IPS-18c (cell line): Measurements from ENCODE around the gene LARP4B.
"Not testable (repeated sequence)": the region's sequence is repeated elsewhere in the genome, so short reads cannot be mapped to it uniquely, and the experiment has no call there.

ENCODE experiments used
- H3K4me3 ChIP-seq: 2 replicates; pipeline ENCODE4 v1.7.0; 2013; ENCODE audit warnings: low read depth, mild to moderate bottlenecking, low read length, moderate library complexity; ENCODE audit not compliant: insufficient read depth
- H3K9me3 ChIP-seq: one replicate; pipeline ENCODE4 v1.6.1; 2013; ENCODE audit warnings: mild to moderate bottlenecking, low read length, moderate library complexity; ENCODE audit not compliant: control insufficient read depth, insufficient read depth

The LARP4B gene

DNA sequence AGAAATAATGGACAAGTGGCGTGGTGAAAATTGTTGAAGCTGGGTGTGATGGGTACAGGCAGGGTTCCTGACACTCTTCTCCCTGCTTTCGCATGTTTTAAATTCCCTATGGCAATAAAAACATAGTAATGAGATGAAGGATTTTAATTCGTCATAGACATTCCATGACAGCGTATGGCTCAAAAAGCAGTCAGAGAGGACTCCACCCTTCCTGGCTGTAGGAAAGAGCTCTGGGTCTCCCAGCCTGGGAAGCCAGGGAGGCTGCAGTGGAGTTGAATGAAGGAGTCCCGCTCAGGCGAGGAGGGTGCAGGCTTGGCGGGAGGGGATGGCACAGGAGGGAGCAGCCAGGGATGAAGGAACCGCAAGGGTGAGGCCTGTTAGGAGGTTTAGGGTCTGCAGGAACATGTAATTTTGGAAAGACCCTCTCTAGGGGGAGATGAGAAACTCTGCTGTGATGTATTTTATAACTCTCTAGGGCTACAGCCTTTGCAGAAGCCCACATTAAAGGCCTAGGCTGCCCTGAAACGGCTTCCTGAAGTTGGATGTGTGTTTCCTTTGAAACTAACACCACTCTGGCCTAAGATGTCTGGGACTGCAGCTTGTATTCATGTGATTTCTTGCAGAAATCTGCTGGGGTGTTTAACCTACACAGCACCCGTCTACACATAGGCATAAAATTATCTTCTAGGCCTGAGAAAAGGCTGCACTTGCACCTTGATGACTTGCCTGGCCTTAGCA is 7.6 kb upstream of the LARP4B start:
- H3K4me3 ChIP-seq: no peak overlapping the region

DNA sequence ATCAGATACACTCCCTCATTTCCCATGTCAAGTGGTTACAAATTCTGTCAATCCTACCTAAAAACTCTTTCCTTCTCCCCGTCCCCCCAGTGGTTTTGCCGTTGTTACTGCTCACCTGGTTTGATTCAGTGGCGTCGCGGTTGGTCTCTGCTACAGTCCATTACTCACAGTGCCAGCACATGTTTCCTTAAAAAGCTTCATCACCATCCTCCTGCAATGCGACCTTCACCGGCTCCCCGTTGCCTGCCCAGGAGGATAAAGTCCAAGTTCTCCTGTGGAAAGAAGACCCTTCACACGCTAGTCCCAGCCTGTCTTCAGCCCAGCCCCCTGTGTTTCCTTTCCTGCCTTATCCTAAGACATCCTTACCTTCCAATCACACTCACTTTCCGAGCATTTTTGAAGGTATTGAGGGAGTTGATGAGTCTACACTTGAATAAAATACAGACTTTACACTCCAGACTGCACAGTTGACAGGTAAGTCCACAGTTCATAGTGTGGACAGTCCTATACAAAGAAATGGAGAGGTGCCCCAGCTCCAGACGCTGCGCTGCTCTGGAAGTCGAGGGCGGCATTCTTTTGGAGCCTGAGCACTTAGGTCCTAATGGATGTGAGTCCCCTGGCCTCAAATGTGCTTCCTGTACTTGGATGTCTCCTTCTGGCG is 3.4 kb upstream of the LARP4B start:
- Histone ChIP-seq H3K4me3 (no peak overlapping the region), H3K9me3 (no peaks in the 10 kb centered on the region)

More for the DNA sequence above, 7.6 kb upstream of the LARP4B start:
- H3K9me3 ChIP-seq: no peaks in the 10 kb centered on the region

DNA sequence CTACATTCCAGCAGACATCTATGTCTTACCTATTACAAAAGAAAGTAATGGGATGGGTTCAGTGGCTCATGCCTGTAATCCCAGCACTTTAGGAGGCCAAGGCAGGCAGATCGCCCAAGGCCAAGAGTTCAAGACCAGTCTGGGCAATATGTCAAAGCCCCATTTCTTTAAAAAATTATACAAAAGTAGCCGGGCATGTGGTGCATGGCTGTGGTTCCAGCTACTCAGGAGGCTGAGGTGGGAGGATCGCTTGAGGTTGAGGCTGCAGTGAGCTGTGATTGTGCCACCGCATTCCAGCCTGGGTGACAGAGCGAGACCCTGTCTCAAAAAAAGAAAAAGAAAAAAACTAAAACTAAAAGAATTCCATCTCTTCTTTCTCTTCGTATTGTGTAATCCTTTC is 2.7 kb upstream of the LARP4B start:
- H3K9me3 ChIP-seq: not testable (repeated sequence)

DNA sequence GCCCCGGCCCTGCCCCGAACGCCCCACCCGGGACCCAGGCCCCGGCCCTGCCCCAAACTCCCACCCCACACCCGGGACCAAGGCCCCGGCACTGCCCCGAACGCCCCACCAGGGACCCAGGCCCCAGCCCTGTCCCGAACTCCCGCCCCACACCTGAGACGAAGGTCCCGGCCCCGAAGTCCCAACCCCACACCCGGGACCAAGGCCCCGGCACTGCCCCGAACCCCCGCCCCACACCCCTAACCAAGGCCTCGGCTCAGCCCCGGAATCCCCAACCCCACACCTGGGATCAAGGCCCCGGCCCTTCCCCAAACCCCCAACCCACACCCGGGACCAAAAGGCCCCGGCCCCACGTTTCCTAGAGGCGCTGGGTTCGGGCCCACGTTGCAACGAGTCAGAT is 1.1 kb upstream of the LARP4B start:
- no peaks in the 10 kb centered on the region for H3K9me3 ChIP-seq
- no peak overlapping the region for H3K4me3 ChIP-seq

More for the DNA sequence above, 2.7 kb upstream of the LARP4B start:
- H3K4me3 ChIP-seq: not testable (repeated sequence)

DNA sequence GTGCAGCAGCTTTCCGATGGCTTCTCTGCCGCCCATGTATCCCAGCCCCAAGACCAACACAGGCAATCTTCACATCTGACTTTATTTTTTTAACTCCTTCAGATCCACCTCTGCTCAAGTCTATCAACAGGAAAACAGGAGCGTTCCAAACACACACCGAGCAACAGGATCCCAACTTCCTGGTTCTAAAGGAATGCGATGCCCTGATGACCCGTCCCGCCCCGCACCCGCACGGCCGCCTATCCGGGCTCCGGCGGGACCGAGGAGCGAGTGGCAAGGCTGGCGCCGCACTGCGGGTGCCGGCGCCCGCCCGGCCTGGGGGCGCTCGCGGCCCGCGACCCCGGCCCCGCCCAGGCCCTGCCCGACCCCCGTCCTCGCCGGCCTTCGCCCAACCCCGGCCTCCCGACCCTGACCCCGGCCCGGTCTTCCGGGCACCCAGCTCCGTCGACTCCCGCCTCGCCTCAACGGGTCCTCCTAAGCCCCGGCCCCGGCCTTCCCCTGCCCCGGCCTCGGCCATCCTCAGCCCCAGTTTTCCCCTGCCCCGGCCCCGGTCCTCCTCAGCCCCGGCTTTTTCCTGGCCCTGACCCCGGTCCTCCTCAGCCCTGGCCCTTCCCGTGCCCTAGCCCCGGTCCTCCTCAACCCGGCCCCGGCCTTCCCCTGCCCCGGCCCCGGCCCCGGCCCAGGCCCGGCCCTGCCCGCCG is 730 bp downstream of the LARP4B start:
- H3K9me3 ChIP-seq: no peaks in the 10 kb centered on the region
- H3K4me3 ChIP-seq: peak overlapping the region; percentile 69

DNA sequence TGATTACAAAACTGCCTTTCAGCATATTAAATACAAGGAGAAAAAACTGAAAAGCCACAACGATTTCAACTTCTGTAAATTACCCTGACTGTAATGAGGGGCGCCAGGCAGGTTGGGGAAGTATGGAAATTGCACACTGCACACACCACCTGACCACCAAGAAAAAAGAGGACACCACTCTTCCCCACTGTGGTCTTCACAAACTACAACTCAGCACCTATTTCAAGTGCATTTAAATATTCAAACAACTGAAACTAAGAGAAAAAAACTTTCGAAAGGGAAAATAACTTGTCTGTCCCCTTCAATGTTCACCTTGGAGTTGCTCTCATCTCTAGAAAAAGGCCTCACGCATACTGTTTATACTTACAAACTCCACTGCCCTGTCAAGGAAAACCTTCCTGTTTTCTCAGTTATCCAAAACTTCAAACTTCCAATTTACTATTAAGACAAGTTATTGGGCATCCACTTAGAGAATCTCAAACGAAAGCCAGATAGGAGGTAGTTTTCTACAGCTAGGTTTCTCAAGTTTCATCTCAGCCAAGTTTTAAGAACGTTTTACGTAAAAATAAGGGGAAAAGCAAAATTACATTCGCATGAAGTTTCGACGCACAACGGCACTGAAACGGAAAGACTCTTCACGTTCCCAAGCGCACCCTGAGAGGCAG is 1.4 kb downstream of the LARP4B start:
- no peaks in the 10 kb centered on the region for H3K9me3 ChIP-seq

GRCh38 chr10:927131-927530 is 4.4 kb downstream of the LARP4B start:
- H3K4me3 ChIP-seq: no peak overlapping the region
- H3K9me3 ChIP-seq: no peaks in the 10 kb centered on the region

More for the DNA sequence above, 1.4 kb downstream of the LARP4B start:
- H3K4me3 ChIP-seq: peak overlapping the region; percentile 69

DNA sequence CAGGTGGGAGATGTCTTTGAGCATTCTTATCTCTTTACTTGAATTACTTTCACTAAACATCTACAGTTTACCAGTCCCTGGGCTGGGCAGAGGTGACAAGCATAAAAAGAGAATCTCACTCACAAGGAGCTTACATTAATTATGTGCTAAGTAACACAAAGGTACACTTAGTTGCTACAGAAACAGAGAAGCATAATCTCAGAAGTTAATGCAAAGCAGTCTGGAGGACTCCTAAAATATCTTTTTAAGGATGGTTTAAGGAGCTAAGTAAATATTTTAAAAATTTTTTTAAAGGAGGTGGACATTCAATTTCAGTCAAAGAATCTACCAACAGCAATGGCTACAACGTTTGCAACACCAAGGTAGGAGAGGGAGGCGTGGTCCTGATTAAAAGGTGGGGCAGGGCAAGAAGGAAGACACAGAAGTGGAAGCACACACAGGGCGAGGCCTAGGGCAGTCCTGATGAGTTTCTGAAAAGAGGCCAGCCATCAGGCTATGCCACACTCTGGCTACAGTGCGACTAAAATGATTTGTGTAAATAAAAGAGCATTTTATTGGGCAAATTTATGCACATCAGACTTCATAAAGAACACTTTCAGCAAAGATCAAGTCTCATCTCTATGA is 5.3 kb downstream of the LARP4B start:
- H3K4me3 ChIP-seq: no peak overlapping the region
- no peaks in the 10 kb centered on the region for H3K9me3 ChIP-seq

GRCh38 chr10:924524-924859 is 7.0 kb downstream of the LARP4B start:
- Histone ChIP-seq H3K4me3 (no peak overlapping the region), H3K9me3 (no peaks in the 10 kb centered on the region)

DNA sequence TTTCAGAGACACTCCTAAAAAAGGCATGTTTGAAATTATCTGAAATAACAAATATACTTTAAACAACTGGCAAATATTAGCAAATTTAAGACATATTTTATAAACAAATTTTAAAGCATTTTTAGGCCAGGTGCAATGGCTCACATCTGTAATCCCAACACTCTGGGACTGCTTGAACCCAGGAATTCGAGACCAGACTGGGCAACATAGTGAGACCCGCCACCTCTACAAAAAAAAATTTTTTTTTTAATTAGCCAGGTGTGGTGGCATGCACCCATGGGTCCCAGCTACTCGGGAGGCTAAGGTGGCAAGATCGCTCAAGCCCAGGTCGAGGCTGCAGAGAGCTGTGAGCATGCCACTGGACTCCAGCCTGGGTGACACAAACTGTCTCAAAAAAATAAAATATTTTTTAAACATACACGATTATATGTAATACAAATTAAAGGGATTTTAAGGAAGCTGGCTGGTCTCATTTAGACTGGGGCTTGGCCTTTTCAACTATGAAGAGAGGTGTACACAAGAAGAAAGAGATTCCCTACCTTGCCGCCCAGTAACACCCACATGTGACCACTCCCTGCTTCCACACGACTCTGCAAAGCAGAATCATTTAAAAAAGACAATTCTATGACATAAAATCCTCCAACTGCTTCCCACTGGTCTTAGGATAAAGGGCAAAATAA is 7.5 kb downstream of the LARP4B start:
- H3K9me3 ChIP-seq: no peaks in the 10 kb centered on the region
- H3K4me3 ChIP-seq: no peak overlapping the region

- H3K9me3 ChIP-seq: no peaks in the 10 kb centered on the region
- H3K4me3 ChIP-seq: no peak overlapping the region
These were observed 9.8 kb downstream of the LARP4B start for GRCh38 chr10:921471-922414.

GRCh38 chr10:920450-920849 is 11.1 kb downstream of the LARP4B start:
- Histone ChIP-seq H3K9me3 (no peaks in the 10 kb centered on the region), H3K4me3 (no peak overlapping the region)

DNA sequence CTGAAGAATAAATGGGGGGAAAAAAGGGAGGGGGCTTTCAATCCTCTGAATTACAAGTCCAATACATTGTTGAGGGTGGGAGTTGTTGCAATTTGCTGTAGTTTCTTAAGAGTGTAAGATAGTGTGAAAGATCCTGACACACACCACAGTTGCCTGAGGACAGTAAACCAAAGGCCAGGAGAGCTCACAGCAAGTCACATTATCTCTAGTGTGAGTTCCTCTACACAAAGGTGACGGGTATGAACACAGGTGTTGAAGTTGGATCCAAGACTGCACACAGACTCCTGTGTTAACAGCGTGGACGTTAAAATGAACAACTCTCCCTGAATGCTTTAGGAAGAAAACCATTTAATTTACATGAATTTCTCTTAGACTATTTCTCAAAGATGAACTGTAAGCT is 12.0 kb downstream of the LARP4B start:
- H3K4me3 ChIP-seq: no peak overlapping the region
- no peaks in the 10 kb centered on the region for H3K9me3 ChIP-seq

DNA sequence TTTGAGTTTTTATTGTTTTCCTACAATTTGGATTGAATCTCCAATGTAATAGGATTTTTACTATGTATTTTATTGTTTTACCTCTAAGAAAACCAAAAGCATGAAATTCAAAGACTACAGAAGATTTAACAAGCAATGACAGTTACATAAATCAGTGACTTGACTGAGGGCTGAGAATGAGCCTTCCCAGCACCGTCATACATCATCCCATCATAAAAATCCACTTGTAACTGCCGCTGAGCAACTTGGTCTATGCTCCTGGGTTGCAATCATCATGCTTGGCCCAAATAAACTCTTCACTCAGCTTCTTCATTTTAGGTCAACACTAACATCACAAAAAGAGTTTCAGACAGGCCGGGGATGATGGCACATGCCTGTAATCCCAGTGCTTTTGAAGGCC is 13.5 kb downstream of the LARP4B start:
- Histone ChIP-seq H3K4me3 (no peak overlapping the region), H3K9me3 (no peaks in the 10 kb centered on the region)

GRCh38 chr10:917416-917720 is 14.1 kb downstream of the LARP4B start:
- Histone ChIP-seq H3K4me3 (no peak overlapping the region), H3K9me3 (no peaks in the 10 kb centered on the region)

GRCh38 chr10:916716-917415 is 14.6 kb downstream of the LARP4B start:
- no peak overlapping the region for H3K4me3 ChIP-seq
- H3K9me3 ChIP-seq: no peaks in the 10 kb centered on the region
